GM18907 (cell line): ENCODE measurements around the gene HSPA1B.

ENCODE experiments used
- ATAC-seq: cut with Tn5 transposase; IDR thresholded peaks from one replicate; pipeline ENCODE4 v1.9.1; 2021; ENCODE audit warnings: mild to moderate bottlenecking, moderate library complexity; ENCODE audit not compliant: unreplicated experiment

The HSPA1B gene

GRCh38 chr6:31878222-31878621 lies 50.7 kb downstream of the HSPA1B start:
- ATAC-seq: no peak

- ATAC-seq: no peak
These were observed 51.2 kb downstream of the HSPA1B start, which contains the start of gene SLC44A4 for GRCh38 chr6:31878726-31879125. SLC44A4 (minus strand) TSS chr6:31878997; CDS start chr6:31878980, 17 bp downstream.

GRCh38 chr6:31879143-31879542 lies 51.6 kb downstream of the HSPA1B start:
- ATAC-seq: no peak
